Cardiac fibroblast (primary cell): Measurements from ENCODE around the gene KLHDC9.
"Not testable (repeated sequence)": the region's sequence is repeated elsewhere in the genome, so short reads cannot be mapped to it uniquely, and the experiment has no call there.

Experiments used
- DNase-seq, 2 donors: peaks; one replicate each; pipeline versions ENCODE4 v3.0.0 to v3.0.0-alpha.2; 2010; ENCODE audit warnings: low read depth in 2 of 2
- H3K4me3 ChIP-seq, 2 donors: replicated peaks in 1 of 2; 1 replicate in 1 of 2; 2 replicates in 1 of 2; pipeline ENCODE4 v1.5.1; 2011; ENCODE audit warnings: low read depth in 2 of 2, low read length in 2 of 2, mild to moderate bottlenecking in 2 of 2, moderate library complexity in 1 of 2
- CTCF ChIP-seq: IDR thresholded peaks from one replicate; pipeline ENCODE4 v1.5.1; 2011; ENCODE audit warnings: low read depth, mild to moderate bottlenecking, low read length, inconsistent platforms

Gene KLHDC9

GRCh38 chr1:161059293-161059692, 38.9 kb upstream of the KLHDC9 start:
- TF ChIP-seq CTCF = no peak
- no peak overlapping the region for H3K4me3 ChIP-seq

GRCh38 chr1:161061419-161061818, 36.7 kb upstream of the KLHDC9 start:
- TF ChIP-seq CTCF = no peak
- H3K4me3 ChIP-seq = no peak overlapping the region
- DNase-seq = no peak

More at GRCh38 chr1:161059293-161059692, 38.9 kb upstream of the KLHDC9 start:
- DNase-seq = no peak

- H3K4me3 ChIP-seq, DNase-seq: not testable (repeated sequence)
Observed at GRCh38 chr1:161063936-161064335, 34.2 kb upstream of the KLHDC9 start.

DNA sequence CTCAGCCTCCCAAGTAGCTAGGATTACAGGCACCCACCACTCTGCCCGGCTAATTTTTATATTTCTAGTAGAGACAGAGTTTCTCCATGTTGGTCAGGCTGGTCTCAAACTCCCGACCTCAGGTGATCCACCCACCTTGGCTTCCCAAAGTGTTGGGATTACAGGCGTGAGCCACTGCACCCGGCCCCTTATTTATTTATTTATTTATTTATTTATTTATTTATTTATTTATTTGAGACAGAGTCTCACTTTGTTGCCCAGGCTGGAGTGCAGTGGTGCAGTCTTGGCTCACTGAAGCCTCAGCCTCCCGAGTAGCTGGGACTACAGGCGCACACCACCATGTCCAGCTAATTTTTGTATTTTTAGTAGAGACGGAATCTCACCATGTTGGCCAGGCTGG, 32.5 kb upstream of the KLHDC9 start:
- DNase-seq, H3K4me3 ChIP-seq: not testable (repeated sequence)

GRCh38 chr1:161066694-161067093, 31.5 kb upstream of the KLHDC9 start:
- H3K4me3 ChIP-seq = no peak overlapping the region
- DNase-seq = no peak
- TF ChIP-seq CTCF = no peak

DNA sequence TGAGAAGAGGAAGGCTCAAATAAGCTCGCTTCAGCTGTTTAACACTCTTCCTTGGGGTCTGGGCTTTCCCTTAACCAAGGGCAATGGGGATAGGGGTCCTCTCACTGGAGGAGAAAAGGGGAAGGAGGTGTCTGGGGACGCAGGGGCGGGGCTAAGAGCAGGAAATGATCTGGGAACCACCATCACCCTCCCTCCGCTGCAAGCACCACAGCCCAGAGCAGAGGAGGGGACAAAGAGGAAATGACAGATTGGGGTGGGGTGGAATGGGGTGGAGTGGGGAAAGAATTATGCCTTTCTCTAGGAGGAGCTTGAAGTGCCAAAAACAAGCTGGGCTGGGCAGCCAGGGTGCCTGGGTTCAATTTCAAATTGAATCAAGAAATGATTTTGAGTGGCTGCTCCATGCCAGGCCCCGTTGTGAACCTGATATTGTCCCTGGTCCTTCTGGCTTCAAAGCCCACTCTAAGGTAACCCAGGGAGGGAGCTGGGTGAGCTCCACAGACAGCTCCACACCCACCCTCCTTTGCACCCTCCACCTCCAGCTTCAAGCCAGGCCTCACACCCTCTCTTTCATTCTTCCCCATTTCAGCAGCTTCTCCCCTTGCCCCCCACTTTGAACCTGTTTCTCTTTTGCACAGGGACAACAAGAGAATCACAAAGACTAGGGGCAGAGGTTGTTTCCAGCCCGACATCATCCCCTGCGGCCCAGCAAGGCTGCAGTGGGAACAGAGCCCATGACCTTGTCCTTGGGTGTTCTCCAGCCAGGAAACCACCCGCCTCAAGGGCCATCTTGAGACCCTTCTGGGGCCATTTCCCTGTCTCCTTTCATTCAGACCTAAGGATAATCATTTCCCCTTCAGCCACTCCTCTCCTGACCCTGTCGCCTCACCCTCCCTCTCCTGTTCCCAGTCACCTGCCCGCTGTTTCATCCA, 29.6 kb upstream of the KLHDC9 start:
- no peak for TF ChIP-seq CTCF
- H3K4me3 ChIP-seq = no peak overlapping the region
- DNase-seq = no peak

GRCh38 chr1:161069241-161069640, 28.9 kb upstream of the KLHDC9 start:
- DNase-seq = no peak
- no peak overlapping the region for H3K4me3 ChIP-seq
- TF ChIP-seq CTCF = no peak

- DNase-seq = no peak
- no peak for TF ChIP-seq CTCF
- no peak within 1 kb of the TSS for H3K4me3 ChIP-seq
Observed at GRCh38 chr1:161069731-161070270, 28.4 kb upstream of the KLHDC9 start, which contains the start of gene ARHGAP30. Gene ARHGAP30, minus strand, starts transcription at chr1:161069891. Its CDS starts 267 bp downstream, at chr1:161069624.
